HT1080 (cell line): ENCODE measurements around the gene MYH7B. TPM values are rescaled to one million over a fixed set of nuclear protein-coding genes. Genes with fewer than 3 reads are reported as not detected.

Source experiments
- DNase-seq: peaks from one replicate; pipeline ENCODE4 v3.0.0-alpha.2; 2015; ENCODE audit warnings: low read depth
- total RNA-seq: library from RNA; depleted of rRNA; stranded (reverse); fragments of >200 nt; shearing (Covaris generic); gene quantifications from 2 replicates; pipeline ENCODE4 v1.2.3, GENCODE V29; 2014

MYH7B gene
- total RNA-seq, 1 experiment from 2014 or later = not detected

GRCh38 chr20:34974246-34974645, 18.6 kb downstream of the MYH7B start:
- DNase-seq = no peak

DNA sequence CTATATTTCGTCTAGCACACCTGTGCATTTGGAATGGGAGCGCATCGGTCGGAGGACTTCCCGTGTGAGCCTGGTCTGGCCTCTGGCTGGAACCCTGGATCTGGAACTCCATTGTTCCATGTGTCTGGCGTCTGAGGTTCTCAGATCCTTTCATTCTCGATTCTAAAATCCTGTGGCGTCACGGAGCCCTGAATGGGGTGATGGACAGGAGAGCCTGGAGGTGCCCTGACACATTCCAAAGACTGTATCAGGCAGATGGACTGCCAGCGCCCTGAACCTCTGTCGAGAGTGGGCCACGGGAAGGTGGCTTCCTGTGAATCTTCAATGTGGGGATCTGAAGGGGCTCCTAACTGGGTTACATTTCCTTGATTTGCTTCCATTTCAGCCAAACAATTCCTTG, 20.6 kb downstream of the MYH7B start:
- DNase-seq = no peak

GRCh38 chr20:34977365-34978091, 21.9 kb downstream of the MYH7B start:
- DNase-seq = no peak

DNA sequence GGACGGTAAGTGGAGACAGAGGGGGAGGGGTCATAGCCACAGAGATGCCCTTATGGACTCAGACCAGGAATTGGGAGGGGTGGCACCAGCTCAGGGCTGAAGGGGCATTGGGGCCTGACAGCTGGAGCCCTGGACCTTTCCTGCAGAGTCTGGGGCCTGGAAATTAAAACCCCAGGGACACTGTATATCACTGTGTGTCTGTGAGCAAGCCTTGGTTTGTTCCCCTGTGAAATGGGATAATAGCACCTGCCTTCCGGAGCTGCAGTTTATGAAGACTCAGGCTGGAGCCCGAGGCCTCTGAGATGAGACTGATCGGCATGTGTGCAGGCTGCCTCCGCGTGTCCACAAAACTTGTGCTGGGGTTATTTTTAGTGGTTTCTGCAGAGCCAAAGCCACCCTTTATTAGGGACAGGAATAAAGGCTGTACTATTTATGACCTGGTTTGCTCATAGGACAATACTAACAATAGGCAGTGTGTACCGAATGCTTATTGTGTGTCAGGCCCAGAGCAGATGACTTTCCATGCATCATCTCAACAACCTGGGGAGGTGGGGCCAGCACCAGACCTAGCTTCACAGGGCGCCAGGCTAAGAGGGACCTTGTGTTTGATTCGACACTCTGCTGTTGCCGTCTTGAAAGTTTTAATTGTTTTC, 22.6 kb downstream of the MYH7B start:
- DNase-seq = no peak

DNA sequence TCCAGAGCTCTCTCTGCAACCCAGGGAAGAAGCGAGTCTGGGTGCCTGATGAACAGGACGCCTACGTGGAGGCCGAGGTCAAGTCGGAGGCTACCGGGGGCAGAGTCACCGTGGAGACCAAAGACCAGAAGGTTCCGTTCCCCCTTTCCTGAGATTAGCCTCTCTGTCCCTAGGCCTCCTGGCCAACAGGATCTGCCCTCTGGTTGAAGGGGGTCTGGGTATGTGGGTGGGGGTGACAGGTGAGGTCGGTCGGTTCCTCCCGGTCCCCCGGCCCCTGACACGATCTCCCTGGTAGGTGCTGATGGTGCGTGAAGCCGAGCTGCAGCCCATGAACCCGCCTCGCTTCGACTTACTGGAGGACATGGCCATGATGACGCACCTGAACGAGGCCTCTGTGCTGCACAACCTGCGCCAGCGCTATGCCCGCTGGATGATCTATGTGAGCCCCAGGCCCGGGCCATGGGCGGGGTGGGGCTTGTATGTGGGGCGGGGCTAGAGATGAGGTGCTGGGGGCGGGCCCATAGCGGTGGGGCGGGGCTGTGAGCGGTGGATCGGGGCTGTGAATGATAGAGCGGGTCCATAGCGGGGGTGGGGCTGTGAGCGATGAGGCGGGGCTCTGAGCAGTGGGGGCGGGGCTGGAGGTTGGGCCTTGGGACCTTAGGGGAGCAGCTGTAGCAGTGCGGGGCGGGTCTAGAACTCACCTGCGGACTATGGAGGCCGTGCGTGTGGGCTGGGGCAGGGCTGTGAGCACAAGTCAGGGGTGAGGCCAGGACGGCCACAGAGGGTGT, 23.9 kb downstream of the MYH7B start:
- no peak for DNase-seq

DNA sequence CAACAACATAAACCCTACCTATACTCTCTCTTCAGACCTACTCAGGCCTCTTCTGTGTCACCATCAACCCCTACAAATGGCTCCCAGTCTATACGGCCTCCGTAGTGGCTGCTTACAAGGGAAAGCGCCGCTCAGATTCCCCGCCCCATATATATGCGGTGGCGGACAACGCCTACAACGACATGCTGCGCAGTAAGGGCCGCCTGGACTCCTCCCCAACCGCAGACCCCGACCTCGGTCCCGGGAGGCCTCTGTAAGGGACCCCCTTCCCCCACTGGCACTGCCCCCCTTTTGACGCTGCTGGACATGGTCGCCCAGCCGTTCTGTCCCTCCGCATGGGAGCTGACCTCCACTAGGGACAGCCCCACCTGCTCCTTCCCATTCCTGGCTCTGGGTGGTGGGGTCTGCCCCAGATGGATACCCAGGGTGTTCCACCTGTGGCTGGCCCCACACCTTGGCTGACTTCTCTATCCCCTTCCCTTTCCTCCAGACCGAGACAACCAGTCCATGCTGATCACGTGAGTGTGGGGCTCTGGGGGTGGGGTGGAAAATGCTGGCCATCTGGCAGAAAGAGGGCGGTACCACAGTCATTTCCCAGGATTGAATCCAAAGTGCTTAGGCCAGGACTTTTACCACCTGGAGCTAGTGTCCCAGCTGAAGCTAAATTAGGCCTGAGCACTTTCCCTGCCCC, 25.0 kb downstream of the MYH7B start:
- no peak for DNase-seq

DNA sequence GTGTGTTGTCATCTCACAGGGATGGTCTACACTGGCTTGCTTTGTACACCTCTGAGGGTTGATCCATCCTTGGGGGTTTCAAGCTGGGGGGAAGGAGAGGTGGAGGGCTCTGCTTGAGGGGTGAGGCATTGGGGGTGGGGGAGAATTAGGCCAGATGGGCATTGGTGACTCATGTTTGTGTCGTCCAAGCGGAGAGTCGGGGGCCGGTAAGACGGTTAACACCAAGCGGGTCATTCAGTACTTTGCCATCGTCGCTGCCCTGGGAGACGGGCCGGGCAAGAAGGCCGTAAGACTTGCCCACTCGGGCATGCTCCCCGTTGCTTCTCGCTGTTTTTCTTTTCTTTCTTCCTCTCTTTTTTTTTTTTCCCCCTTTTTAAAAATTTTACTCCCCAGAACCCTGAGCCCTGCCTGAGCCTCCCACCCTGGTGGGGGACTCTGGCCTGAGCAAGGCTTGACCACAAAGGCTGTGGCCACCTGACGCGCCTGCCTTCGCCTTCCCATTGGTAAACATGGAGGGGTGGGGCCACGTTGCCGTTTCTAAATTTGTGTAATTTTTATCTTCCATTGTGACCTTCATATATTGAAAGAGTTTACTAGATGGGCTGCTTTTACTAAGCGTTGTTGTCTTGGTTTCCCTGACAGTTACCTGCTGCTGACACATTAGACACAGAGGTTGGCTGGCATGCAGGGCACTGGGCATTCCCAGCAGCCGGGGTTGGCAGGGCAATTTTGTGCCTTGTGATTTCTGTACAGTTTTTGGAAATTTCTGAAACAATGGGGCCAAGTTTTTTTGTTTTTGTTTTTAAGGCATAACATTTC, 26.8 kb downstream of the MYH7B start:
- DNase-seq = no peak

DNA sequence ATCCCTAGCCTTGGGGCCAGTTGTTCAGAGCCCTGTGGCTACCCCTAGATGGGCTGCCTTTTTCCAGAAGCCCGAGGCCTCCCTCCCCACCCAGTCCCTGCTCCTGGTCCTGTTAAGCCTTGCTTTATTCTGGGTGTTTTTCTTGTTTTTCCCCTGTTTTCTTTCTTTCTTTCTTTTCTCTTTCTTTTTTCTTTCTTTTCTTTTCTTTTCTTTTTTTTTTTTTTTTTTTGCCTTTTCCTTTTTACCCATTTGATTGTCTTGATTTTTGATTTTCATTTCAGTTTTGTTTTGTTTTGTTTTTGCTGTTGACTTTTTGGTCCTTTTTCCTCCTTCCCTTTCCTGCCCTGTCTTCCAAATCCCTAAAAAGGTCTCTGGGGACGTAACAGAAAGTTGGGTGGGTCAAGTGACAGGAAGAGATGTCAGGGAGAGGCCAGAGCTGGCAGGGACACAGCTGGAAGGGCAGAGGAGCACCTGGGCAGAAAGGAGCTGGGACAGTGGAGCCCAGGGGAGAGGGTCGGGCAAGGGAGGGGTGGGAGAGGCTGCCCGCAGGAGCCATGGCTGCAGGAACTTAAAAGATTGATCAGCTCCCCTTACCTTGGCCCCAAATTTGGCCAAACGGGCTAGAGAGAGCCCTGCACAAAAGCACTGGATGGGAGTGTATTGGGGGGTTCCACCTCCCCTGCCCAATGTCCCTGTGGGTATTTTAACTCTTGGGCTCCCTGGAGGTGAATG, 27.6 kb downstream of the MYH7B start:
- no peak for DNase-seq

DNA sequence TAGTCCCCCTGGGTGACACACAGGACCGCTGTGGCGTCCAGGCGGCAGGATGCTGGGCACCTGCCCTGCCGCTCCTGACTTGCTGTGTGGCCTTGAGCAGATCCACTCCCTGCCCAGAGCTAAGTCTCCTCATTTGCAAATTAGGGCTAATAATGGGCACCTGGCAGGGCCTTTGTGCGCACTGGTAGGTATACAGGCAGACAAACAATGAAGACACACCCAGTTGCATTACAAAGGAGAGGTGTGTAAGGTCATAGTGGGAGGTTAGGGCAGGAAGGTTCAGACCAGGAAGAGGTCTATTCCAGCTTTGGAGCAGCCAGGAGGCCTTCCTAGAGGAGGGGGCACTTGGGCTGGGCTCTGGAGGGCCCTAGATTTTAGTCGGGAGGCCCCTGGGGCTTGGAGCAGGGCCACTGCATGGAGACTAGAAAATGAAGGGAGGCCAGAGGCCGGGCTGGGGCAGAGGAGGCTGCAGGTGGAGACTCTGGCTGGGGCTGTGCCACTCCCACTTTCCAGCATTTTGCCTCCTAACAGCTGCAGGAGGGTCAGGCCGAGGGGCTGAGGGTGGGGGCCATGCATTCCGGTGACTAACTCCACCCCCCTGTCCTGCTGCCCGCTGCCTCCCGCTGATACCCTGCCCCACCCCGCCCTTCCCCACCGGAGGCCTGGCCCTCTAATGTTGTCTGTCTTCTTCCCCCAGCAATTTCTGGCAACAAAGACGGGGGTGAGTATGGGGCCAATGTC, 28.5 kb downstream of the MYH7B start:
- no peak for DNase-seq

- no peak for DNase-seq
Observed at GRCh38 chr20:34984756-34985261, 29.1 kb downstream of the MYH7B start.

GRCh38 chr20:34985461-34986310, 30.0 kb downstream of the MYH7B start:
- DNase-seq = no peak

- no peak for DNase-seq
Observed at GRCh38 chr20:34986311-34987287, 30.9 kb downstream of the MYH7B start.

GRCh38 chr20:34987288-34988190, 31.9 kb downstream of the MYH7B start:
- no peak for DNase-seq

DNA sequence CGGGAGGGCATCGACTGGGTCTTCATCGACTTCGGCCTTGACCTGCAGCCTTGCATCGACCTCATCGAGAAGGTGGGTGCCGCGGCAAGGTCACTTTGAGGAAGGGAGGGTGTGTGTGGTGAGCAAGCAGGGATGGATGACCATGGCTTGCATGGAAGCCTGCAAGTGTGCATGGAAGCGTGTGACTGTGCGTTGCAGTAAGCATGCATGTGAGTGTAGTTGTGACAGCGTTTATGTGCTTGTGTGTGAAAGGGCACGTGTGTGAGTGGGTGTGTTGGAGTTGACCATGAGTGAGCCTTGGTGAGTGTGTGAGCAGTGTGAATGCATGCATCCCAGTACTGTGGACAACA, 32.5 kb downstream of the MYH7B start:
- DNase-seq = no peak

GRCh38 chr20:34989118-34989517, 33.5 kb downstream of the MYH7B start:
- DNase-seq = no peak

GRCh38 chr20:34989670-34990069, 34.0 kb downstream of the MYH7B start:
- no peak for DNase-seq
